Measurements from ENCODE around the gene ATAD1.

The ATAD1 gene

GRCh38 chr10:87706731-87707130, 111.3 kb downstream of the ATAD1 start:
- no peak for DNase-seq

GRCh38 chr10:87705339-87705738, 112.7 kb downstream of the ATAD1 start:
- DNase-seq: no peak

- no peak for DNase-seq
Observed at GRCh38 chr10:87703771-87704170, 114.3 kb downstream of the ATAD1 start.

- DNase-seq: no peak
Observed at GRCh38 chr10:87702973-87703294, 115.1 kb downstream of the ATAD1 start.

GRCh38 chr10:87702260-87702972, 115.6 kb downstream of the ATAD1 start:
- no peak for DNase-seq

Measured in activated CD8-positive, alpha-beta memory T cell treated with anti-CD3 and anti-CD28 coated beads, Interleukin-2, amount 50 U/mL, for 48 hours (primary cell).